GM21576 (cell line): Measurements from ENCODE around the gene PLPP4.

Experiments
- ATAC-seq: cut with Tn5 transposase; IDR thresholded peaks from one replicate; pipeline ENCODE4 v1.9.1; 2021; ENCODE audit warnings: mild to moderate bottlenecking, moderate library complexity; ENCODE audit not compliant: unreplicated experiment

Gene PLPP4

DNA sequence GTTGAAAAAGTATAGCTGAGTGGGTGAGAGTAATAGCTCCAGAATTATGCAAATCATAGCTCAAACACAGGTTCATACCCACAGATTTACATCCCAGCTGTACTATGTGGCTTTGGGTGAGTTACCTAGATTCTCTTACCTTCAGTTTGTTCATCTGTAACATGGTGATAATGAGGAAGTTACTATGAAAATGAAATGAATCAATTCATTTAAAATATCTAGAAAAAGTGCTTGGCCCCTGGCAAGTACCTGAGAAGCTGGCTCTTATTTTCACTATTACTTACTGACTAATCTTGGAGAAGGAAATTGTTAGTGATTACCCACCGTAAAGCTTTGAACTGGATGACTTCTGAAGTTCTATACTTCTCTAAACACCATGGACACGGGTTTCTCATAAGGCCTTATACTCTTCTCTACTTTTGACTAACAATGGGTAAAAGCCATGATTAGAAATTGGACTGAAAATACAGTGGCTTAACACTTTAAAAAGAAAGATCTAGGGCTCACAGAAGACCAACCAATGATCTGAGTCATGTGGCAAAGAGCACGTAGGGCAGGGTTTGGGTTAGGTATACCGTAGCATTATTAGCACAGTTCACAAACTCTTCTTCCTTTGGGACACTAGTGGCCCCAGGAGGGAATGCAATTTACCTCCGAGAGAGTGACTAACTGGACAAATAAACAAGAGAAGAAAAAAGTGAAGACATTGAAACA, 149.2 kb downstream of the PLPP4 start:
- ATAC-seq = peak; percentile 70

DNA sequence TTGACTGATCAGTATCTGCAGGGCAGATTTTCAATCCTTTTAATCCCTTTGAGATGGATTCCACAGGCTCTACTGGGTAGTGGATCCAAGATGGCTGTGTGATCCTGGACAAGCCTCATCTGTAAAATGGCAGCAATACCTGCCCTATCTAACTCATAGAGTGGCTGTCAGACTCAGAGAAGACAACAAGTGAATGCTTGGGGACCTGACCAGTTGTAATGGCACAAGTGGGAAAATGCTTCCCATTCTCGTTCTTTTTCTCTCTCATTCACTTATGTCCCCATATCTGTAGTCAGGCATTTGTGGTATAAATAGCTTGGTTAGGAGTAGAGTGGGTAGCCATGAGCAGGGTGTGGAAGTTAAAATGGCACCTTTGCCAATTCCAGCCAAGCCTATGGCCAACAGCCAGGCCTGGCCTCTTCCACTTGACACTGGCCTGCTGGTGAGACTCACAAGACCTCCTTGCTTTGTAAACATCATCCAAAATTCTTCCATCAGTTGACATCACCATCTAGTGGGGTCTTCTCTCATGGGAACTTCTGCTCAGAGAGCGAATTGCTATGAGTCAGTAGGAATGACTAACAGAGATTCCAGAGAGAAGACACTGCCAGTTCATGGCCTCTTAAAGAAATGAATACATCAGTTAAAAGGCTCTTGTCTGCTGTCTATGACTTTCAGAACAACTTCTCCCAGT, 150.1 kb downstream of the PLPP4 start:
- ATAC-seq = no peak

DNA sequence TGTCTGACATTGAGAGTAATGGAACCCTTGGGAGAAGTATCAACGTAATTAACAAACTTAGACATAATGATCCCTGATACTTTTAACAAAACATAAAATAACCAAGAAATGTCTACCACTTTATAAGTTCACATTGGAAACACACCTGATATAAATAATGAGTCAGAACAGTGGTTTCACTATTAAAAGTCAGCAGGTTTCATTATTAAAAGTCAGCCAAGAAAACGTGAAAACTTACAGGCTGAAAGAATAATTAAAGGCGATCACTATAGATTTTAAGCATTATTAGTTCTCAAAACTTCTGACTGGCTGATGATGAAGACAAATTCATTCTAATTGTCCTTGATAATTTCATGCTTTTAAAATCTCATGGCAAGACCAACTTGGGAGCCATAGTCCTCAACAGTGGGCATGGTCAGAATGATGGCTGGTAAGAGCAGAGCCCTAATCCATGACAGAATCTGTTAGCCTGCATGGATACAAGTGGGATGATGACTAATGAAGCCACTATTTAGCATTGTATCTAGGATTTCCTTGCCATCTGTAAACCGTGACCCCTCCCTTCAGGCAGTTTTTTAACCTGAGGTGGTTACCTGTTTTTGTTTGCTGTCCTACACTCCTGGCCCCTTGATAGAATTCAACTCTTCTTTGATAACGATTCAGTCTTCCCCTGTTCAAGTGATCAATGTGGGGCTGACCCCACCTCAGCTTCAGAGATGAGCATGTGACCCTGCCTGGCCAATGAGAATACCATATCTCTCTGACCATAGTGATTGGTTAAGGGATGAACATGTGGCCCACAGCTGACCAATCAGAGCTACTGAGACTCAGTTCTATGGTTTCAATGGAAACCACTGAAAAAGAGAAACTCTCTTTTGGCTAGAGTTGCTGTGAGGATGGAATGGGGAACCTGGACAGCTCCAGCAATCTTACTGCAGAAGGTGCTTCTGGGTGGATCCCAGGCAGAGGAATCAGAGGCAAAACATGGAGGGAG, 151.0 kb downstream of the PLPP4 start:
- no peak for ATAC-seq

DNA sequence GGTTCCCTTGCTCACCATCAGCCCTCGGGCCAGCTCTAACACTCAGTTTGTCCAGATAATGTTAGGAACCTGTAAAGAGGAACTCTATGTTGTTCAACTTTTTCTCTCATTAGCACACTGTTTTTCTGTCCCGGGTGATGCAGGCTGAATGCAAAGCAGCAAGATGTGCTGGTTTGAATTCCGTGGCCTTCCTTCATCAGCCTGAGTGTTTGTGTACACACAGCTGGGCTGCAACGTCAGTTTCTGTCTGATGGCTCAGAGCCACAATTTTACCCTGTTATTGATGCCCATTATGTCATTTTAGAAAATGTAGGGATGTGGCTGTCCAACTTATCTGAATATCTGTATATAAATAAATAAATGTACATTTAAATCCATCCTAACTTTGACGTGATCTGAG, 152.0 kb downstream of the PLPP4 start:
- ATAC-seq = no peak

DNA sequence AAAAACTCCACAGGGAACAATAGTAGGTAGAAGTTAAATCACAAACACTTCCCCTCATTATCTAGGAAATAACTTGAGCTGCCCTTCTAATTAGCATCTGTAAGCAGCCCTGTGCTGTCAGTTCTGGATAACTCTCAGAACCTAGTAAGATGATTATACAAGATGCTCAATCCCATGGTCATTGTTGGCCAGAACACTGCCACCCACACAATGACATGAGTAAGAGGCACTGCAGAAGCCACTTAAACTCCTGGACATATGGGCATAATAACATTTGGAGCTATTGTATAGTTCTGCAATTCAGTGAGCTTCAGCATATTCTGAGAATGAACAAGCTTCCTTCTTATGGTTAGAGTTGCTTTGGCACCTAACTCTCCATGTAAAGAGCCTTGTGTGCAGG, 153.8 kb downstream of the PLPP4 start:
- no peak for ATAC-seq

DNA sequence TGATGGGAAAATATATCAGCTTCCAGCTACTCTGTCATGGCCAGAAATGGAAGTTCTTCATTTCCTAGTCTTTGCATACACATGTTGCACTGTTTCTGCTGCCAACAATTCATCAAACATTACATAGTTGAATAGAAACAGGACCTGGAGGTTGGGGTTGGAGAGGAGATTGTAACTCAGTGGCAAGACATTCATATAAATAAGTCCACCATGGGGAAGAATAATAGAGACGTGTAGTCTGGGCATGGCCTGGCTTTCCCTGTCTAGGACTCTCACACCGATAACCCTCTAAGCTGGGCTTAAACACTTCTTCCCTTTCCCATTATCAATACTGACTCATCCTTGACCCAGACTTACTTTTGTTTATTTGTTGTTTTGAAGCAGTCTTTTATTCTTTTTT, 155.7 kb downstream of the PLPP4 start:
- ATAC-seq = no peak

DNA sequence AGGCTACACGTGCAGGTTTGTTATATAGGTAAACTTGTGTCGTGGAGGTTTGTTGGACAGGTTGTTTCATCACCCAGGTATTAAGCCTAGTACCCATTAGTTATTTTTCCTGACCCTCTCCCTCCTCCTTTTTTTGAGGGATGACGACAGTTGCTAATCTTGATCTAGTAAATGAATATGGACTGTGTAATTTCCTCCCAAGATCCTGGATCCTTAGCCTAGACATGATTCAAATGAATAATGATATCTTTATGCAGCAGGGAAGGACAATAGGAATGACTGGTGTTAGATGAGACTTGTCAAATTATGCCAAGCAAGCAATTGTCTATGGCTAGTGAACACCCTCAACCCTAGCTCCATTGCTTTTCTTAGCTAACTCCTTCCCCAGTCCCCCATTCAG, 156.2 kb downstream of the PLPP4 start:
- ATAC-seq = no peak

DNA sequence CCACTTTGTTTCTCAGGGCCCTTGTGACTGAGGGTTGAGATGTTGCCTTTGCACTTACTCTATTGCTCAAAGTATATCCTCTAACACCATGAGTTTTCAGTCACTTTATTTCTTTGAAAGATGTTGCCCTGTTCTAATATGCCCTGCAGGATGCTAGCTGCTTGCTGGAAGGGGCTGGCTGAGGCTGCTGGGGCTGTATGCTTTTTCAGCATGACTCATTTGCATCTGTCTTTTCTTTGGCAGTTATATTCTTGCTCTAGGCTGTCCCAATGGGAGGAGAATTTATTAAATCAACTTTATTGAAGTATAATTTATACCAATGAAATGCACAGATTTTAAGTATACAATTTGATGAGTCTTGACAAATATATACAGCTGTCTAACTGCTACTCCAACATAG, 157.7 kb downstream of the PLPP4 start:
- ATAC-seq = no peak

DNA sequence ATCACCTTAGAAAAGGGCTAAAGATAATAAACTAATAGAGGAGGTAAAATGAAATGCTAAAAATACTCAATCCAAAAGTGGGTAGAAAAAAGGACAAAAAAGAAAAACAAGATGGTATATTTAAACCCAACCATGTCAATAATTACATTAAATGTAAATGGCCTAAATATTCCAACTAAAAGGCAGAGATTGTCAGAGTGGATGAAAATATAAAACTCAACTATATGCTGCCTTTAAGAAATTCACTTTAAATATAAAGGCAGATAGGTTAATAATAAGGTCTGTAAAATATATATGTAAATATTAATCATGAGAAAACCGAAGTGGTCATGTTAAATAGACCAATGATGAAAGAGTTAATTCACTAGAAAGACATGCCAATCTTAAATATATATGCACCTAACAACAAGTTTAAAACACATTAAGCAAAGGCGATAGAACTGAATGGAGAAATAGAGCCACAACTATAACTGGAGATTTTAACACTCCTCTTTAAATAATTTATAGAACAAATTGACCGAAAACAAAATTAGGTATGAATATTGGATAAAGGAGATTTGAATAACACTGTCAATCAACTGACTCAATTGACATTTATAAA, 159.4 kb downstream of the PLPP4 start:
- no peak for ATAC-seq

DNA sequence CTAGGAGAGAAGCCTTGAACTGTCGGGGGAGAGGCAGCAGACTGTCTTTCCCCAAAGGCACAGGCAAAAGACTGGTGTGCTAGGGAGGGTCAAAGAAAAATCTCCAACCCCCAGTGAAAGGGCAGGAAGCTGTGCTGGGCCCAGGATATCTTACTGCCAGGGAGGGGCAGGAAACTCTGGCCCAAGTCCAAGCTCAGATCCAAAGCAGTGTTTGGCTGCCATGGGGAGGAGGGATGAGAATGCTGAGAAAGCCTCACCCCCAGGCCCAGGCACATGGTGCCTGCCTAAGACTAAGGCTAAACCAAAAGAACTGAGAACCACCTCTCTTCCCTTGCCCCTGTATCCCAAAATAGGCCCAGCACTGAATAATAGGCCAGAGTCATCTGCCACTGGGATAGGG, 171.2 kb downstream of the PLPP4 start:
- no peak for ATAC-seq

DNA sequence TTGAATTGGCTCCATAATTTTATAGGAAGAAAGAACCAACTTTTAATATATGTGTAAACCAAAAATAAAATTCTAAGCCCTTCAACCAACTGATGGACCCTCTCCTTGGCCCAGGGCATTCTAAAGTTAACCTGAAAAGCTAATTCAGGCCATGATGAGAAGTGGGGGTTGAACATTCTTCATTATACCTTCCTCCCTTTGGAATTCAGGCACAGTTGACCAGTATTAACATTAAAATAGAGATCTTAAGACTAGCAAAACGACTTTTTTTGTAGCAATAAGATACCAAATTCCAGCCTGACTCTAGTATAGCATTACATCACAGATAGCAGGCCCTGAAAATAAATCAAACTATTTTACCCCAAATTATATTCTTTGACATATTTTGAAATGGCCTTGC, 173.2 kb downstream of the PLPP4 start:
- no peak for ATAC-seq

DNA sequence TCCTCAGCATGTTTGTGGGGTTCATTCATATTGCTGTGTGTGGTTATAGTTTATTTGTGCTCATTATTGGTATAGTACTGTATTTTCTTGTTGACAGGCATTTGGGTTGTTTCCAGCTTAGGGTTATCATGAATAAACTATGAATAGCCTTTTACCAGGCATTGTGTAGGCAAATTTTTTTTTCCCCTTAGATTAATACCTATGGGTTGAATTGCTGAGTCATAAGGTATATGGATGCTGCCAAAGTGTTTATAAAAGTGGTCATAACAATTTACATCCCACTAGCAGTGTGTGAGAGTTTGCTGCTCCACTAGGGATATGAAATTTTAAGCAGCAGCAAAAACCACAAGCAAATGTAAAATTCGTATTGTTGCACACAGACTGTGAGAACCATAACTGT, 175.0 kb downstream of the PLPP4 start:
- ATAC-seq = no peak

DNA sequence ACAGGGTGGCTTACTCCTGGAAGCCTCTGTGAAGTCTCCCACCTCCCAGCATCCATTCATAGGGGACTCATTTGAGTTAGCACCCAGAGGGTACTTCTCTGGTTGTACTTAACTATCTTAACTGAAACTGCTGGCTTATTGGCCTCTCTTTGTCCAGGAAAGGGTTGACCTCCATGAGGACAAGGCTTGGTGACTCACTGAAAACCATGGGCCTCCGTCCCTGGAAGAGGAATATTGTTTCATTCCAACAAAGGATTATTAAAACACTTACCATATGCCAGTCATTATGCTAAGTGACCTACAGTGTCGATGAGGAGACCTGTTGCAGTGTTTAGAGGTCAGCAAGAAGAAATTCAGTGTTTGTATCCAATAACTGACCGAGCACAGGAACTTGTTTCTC, 175.9 kb downstream of the PLPP4 start:
- ATAC-seq = no peak

DNA sequence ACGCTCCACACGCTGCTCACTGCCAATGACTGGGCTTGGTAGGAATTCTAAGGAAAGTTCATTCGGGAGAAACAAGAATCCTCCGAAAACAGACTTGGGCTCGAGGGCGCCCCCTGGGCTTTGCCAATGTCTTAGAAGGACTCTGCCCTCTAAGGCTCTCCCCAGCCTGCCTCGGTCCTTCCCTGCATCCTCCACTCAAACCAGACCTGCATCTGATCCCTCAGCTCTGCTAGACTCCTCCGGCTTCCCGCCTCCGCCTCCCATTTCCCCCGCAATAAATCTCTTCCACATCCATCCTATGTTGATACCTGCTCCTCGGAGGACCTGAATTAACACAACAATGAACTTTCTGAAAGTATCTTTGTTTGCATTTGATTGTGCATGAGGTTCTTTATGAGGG, 177.6 kb downstream of the PLPP4 start:
- no peak for ATAC-seq
